ENCODE measurements around the gene TMEM222.
"Not testable (repeated sequence)": the region's sequence is repeated elsewhere in the genome, so short reads cannot be mapped to it uniquely, and the experiment has no call there.

The TMEM222 gene

GRCh38 chr1:27380224-27380623 is 58.3 kb downstream of the TMEM222 start:
- no peak for DNase-seq (ENCODE audit: low read depth)

GRCh38 chr1:27380766-27381733 is 59.1 kb downstream of the TMEM222 start:
- DNase-seq (ENCODE audit: low read depth) = no peak

GRCh38 chr1:27381969-27382762 is 60.2 kb downstream of the TMEM222 start:
- no peak for DNase-seq (ENCODE audit: low read depth)

GRCh38 chr1:27383039-27383605 is 61.2 kb downstream of the TMEM222 start, which contains the start of gene CD164L2:
Gene CD164L2 (minus strand): TSS chr1:27383333. CDS start chr1:27383239, 94 bp downstream.
- DNase-seq (ENCODE audit: low read depth) = no peak

- no peak for DNase-seq (ENCODE audit: low read depth)
Observed at GRCh38 chr1:27383661-27384060, 61.7 kb downstream of the TMEM222 start.

GRCh38 chr1:27384797-27385196 is 62.8 kb downstream of the TMEM222 start:
- not testable (repeated sequence) for DNase-seq (ENCODE audit: low read depth)

Measured in amniotic epithelial cell (primary cell).